Stimulated activated naive CD4-positive, alpha-beta T cell (primary cell): ENCODE results near the gene STXBP4.

ENCODE experiments used
- DNase-seq, 6 experiments: peaks; one replicate each; lab custom pipeline; 2025; lab: John Stamatoyannopoulos, UW

Gene STXBP4

DNA sequence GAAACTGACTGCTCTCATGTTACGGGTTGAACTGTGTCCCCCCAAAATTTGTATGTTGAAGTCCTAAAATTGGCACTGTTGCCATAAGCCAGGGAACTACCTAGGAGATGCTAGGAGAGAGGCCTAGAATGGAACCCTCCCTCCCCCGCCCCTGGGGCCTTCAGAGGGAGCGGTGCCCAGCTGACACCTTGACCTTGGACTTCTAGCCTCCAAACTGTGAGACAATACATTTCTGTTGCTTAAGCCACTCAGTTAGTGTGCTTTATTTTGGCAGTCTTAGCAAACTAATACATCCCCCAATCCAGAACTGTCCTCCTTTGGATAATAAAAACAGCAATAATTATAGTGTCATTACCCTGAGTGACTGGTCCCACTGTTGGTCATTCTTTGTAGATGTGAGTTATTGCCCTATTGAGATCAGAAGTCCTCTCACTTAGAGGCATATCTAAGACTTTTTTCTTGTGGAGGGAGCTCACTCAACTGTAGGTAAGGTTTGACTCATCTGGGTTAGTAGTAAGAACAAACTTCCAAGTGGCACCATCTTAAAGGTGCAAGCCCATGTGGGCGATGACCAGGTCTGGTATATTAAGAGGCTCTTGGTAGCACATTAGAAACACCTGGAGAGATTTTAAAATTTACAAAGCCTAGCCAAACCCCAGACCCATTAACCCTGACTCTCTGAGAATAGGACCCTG is 203.2 kb downstream of the STXBP4 start:
- DNase-seq = no peak

DNA sequence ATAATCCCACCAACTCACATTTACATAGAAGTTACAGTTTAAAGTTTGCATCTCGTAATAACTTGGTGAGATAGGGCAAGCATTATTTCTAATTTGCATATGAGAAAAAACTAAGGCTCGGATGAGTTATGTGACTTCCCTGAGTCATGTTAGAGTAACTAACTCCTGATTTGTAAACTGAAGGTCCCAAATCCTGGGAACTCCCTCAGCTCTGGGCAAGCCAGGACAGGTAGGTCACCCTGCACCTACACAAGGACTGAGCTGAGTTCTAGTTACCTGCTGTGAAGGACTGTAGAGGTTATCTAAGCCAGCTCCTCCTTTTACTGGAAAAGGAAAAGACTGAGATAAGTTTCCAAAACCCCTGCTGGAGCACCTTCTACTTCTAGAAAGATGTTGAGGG is 204.0 kb downstream of the STXBP4 start:
- no peak for DNase-seq

GRCh38 chr17:55174133-55174532 is 205.6 kb downstream of the STXBP4 start:
- DNase-seq = no peak

GRCh38 chr17:55175788-55176427 is 207.3 kb downstream of the STXBP4 start:
- DNase-seq = no peak

DNA sequence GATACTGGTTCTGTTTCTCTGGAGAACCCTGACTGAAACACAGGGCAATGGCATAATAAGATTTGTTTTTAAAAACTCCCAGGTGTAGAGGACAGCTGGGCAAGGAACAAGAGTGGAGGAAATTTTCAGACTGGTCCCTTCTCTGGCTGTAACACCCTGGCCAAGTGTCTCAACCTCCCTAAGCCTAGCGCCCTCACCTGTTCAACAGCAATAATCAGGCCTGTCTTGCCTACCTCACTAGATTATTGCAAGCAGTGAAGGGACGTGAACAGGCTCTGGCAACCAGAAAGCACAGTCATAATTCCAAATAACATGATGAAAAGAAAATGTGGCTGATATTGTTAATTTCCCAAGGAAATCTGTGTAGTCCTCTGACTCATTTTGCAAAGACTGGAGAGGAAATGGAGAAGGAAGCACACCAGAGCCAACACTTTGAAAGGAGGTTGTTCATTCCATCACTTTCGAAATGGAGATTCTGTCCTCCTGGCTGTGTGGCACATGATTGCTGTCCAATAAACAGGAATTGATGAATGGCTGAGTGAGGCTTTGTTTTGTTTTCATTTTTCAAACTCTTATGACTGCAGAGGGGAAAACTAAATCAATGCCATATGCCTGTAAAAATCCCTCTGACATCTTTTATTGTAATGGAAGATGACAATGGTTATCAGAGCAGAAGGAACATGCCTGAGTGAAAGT is 208.7 kb downstream of the STXBP4 start:
- DNase-seq = no peak

- no peak for DNase-seq
Observed at GRCh38 chr17:55177855-55178217, 209.3 kb downstream of the STXBP4 start.

DNA sequence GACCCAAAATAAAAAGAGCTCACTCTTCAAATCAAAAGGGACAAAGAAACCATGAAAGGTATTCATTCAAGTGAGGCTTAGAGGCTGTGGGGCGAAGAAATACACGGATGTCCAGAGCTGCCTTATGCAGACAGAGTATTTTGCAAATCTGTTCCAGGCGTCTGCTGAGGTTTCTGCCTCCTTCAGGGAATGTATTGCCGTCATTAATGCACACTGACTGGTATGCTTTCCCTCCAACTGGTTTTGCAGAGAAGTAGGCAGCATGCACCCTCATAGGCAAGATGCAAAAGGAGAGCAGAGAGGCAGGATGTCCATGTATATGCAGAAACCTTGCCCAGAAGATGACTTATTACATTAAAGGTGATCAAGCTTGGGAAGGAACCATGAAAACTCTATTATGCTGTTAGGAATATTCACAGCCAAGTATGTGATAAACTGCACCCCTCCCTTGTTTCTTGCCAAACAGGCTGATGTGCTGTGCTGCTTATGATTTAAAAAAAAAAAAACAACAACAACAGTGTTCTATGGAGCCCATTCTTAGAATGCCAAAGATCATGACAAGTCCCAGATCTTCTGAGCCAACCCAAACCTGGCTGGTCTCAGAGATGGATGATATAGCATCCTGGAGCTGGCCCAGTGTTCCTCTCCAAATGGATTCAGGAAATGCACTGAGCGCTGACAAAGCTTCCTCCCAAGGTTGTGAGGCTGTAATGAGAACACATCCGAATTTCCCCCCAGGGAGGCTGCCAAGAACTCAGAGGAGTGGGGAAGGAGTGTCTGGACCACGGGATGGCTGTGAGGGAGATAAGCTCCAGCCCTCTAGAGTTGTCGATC is 218.6 kb downstream of the STXBP4 start:
- DNase-seq = no peak

DNA sequence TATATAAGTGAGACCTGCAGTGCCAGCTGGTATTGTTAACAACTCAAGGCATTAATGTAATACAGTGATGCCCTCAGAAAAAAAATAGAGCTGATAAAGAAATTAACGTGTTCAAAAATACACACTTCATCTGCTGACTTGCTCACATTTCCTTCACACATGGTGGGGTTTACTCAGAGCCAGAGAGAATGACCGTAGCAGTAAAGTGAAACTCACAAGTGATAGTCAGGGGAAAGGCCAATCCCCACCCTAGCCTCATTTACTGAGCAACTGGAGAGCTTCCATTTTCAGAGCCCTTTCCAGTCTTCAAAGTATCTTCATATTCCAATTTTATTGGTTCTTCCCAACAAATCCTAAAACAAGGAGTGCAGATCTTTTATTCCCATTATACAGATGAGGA is 222.2 kb downstream of the STXBP4 start:
- no peak for DNase-seq

DNA sequence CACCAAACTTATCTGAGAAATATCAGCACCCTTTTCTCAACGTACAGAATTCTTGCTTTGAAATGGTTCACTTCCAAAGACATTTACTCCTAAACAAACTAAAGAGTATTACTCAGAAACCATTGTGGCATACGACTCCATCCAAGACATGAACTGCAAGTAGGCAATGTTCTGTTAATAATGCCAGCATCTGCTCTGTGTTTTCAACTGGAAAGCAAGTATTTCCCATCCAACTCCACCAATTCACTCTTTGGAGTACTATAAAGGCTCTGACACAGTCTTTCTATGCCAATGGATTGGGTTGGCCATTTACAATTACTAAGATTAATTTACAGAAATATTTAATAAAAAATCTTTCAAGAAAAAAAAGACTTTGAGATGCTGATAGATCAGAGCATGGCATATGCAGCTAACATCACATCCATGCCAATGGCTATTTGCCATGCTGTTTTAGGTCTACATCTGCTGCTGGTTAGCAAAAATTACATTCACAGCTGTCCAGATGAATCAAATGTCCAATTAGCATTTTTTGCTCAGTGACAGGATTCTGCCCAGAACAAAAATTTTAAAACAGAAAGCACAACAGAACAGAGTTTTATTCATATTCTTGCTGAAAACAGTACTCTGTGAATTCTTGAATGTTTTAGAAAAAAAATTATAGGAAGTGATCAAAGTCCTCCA is 230.3 kb downstream of the STXBP4 start:
- no peak for DNase-seq

DNA sequence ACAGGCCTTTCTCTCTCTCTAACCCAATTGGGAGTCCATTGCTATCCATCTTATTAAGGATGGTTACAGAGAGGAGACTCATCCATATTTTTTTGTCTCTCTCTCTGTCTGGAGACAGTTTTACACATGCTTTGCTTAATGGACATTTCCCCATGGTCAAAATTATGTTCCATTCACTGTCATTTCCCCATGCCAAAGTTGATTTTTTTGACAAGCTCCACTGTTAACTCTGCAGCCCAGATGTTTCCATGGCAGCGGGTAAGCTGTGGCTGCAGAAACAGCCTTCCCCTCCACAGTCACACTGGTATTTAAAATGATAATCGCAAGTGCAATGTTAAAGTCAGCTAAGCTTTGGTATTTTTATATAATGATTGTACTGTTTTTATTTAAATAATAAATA is 232.3 kb downstream of the STXBP4 start:
- no peak for DNase-seq

DNA sequence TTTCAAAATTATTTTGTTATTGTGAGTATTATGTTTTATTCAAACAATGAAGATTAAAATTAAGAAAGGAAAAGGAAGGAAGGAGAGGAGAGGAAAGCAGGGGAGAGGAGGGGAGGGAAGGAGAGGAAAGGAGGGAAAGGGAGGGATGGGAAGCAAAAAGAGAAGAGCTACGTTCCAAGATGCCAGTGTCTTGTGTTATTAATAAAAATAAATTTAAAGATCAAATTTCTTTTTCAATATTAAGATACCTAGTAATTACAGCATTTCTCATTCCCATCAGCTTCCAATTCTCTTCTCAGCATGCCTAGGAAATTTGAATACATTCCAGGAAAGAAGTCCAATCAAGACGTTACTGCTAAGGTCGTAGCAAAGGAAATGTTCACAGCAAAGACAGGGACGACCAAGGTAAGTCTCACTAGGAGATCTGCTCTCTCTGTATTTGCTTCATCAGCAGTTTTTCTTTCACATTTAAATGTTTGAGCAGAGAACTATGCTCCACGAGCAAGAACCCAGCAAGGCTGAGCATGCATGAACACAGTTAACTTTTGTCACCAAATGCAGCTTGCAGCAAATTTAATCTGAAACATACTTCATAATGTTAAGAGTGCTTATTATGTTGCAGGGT is 232.9 kb downstream of the STXBP4 start:
- no peak for DNase-seq

DNA sequence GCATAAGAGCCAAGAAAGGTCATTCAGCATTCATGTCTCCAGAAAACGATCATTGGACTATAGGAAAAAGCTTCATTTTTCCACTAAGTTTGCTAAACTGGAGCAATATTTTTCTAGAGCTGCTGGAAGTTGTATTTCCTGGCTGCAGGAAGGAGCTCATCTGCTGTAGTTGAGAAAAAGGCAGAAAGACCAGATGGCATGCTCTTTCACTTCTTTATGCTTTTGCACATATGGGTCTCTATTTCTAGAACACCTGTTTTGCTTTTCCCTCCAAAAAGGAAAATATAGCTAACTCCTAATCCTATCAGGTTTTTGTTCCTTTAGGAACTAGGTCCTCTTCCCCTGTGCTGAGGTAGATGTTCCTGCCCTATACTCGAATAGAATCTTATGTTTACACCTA is 234.3 kb downstream of the STXBP4 start:
- DNase-seq = no peak

DNA sequence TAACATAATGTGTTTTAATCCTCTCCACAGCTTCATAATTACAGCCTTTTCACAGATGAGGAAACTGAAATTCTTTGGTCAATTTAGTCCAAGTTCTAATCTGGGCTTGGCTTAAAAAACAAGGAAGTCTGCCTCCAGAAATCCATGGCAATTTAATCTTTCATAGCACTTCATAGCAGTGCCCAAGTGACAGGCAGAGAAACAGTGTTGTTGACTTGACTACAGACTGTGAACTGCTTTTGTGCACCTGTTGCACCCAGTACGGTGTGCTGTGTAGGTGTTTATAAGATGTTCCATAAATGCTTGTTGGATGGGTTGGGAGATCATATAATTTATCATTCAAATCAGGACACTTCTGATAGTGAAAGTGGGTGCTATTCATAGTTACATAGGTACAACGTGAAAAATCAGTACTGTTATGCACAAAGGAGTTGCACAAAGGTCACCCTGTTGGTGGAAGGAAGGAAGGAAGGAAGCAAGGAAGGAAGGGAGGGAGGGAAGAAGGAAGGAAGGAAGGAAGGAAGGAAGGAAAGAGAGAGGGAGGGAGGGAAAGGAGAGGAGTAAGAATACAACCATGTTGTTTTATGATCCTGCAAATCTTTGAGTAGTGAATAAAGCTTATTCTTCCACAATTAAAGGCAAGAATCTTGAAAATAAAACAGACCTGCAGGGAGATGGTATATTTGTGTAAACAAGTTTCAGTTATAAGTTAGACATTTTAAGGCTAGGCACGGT is 239.7 kb downstream of the STXBP4 start:
- DNase-seq = no peak

GRCh38 chr17:55210292-55210691 is 241.7 kb downstream of the STXBP4 start:
- no peak for DNase-seq

DNA sequence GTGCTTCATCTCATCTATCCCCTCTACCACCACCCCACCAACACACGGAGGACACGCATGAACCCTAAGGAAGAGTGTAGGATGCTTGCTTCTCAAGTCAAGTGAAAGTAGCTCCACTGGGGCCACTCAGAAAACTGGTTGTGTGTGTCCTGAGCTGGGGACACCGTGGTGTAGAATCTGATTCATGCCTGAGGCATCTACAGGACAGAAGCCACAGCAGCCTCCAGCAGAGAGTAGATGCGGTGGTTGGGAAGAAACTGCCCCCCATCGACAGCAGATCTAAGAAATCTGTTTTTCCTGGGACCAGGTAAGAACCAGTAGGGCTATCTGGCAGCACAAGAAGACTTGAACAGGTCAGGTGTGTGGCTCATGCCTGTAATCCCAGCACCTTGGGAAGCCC is 244.3 kb downstream of the STXBP4 start:
- no peak for DNase-seq

GRCh38 chr17:55215711-55216110 is 247.1 kb downstream of the STXBP4 start:
- no peak for DNase-seq

- no peak for DNase-seq
Observed at GRCh38 chr17:55216888-55217287, 248.3 kb downstream of the STXBP4 start.

DNA sequence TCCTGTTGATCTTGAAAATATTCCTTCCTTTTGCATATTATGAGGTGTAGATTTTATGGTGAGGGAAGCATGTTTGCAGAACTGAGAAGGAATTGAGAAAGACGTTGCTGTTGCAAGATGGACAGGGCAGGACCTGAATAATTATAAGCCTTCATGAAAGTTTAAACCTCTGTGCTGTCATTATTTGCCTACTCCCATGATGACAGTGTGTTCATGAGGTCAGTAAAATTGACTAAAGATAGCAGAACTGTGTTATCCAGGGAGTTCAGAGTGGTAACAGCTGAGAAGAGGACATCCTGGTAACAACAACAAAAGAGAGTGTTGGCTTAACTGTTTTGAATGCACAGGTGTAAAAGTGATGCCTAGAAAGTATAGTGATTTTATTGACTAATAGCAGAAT is 250.9 kb downstream of the STXBP4 start:
- DNase-seq = no peak

- DNase-seq = no peak
Observed at GRCh38 chr17:55219934-55220333, 251.4 kb downstream of the STXBP4 start.
